ENCODE measurements around the gene CREBBP. TPM values are rescaled to one million over a fixed set of nuclear protein-coding genes. Genes with fewer than 3 reads are reported as not detected.

Gene CREBBP
- total RNA-seq, 2 experiments from 2014 or later = 36.0 to 72.3 TPM

DNA sequence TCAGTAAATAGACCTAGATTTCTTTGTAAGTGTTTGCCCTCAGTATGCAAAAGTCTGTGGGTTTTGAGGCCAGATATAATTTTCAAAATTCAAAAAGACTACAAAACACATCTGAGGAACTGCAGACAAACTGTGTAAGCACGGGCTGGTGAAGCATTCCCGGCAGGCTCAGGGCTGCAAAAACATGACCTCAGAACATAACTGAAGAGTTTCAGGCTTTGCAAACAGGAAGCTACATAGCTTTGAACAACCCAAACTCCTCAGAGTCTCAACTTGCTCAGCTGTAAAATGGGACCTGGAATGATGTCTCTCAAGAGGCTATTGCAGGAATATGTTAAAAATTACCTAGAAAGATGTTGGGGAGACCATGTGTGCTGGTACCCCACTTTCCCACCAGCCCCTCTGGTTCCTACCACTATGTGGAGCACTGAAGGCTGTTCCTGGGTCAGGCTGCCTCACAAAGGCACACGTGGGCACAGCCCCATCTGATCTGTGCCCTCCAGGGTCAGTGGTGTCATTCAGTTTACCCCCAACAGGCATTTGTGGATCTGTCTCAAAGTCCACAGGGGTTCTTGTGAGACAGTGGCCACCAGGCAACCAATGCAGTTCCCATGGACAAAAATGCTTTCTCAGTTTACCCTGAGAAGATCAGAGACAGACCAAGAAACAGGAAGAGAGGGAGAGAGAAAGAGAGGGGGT, 72.9 kb downstream of the CREBBP start:
- no TSS peak for BruUV-seq (replicated peaks)
- no peaks in the 10 kb centered on the region for H4K20me1 ChIP-seq (ENCODE audit: insufficient read depth, low read length)
- H3K79me2 ChIP-seq (ENCODE audit: insufficient read depth, low read depth, low read length) = peaks cover 7% of the 10 kb centered on the region
- intact Hi-C loops (cut with micrococcal nuclease; ENCODE audit: unreplicated experiment) = no loop called here
- DNase-seq (ENCODE audit: low spot score) = no peak
- H3K4me3 ChIP-seq (ENCODE audit: low read depth, low read length, poor library complexity, severe bottlenecking) = no peak overlapping the region
- H2AFZ ChIP-seq (ENCODE audit: low read length) = no peak overlapping the region
- ChIA-PET CTCF (ENCODE audit: unreplicated experiment) (no interaction called here), POLR2A (interaction anchor here (0.7 kb wide), 1 partner anchor 29 kb away, joined by 3 read pairs; no protein-coding TSS in a partner anchor)
- H3K4me2 ChIP-seq (ENCODE audit: low read length) = no peak overlapping the region
- H3K36me3 ChIP-seq (ENCODE audit: insufficient read depth, low read length) = peaks cover 40% of the 10 kb centered on the region
- H3K27ac ChIP-seq (ENCODE audit: low read depth, low read length, poor library complexity, severe bottlenecking) = no peak overlapping the region
- no peak for TF ChIP-seq EZH2phosphoT487 (IDR thresholded peaks at IDR 0.05; ENCODE audit: borderline replicate concordance, low read depth, low read length)
- TF ChIP-seq, protein P1, sequence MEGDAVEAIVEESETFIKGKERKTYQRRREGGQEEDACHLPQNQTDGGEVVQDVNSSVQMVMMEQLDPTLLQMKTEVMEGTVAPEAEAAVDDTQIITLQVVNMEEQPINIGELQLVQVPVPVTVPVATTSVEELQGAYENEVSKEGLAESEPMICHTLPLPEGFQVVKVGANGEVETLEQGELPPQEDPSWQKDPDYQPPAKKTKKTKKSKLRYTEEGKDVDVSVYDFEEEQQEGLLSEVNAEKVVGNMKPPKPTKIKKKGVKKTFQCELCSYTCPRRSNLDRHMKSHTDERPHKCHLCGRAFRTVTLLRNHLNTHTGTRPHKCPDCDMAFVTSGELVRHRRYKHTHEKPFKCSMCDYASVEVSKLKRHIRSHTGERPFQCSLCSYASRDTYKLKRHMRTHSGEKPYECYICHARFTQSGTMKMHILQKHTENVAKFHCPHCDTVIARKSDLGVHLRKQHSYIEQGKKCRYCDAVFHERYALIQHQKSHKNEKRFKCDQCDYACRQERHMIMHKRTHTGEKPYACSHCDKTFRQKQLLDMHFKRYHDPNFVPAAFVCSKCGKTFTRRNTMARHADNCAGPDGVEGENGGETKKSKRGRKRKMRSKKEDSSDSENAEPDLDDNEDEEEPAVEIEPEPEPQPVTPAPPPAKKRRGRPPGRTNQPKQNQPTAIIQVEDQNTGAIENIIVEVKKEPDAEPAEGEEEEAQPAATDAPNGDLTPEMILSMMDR (conservative IDR thresholded peaks at IDR 0.05; ENCODE audit: low read length) = no peak
- H3K9me3 ChIP-seq (ENCODE audit: low read length) = no peaks in the 10 kb centered on the region
- no peaks in the 10 kb centered on the region for H3K9me2 ChIP-seq (ENCODE audit: insufficient read depth, low read length)
- peaks cover 12% of the 10 kb centered on the region for H3K4me1 ChIP-seq (ENCODE audit: insufficient read depth, low read length, poor library complexity, severe bottlenecking)

DNA sequence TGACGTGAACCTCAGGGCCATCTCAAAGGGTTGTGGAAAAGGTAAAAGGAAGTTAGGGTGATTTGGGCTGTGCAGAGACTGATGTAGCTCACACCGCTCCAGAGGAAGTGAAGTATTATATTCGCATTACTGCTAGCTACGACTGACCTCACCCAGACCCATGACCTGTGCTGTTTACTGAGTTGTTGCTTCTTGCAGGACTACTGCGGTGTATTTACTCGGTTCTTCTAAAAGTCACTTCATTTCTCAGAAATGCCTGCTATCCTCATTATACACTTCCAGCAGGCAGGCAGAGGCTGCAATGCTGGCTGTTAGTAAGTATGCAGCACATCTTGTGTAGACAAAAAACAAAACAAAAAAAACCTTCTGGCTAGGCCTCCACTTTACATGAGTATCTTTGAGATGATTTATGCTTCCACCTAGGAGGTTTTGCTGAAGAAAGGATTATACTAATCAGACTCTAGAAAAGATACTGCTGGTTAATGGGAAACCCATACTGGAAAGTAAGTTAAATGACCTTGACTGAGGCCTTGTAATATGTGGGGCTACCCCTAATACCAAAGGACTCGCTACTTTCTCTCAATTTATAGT, 76.0 kb downstream of the CREBBP start:
- Histone ChIP-seq H3K4me3 (ENCODE audit: low read depth, low read length, poor library complexity, severe bottlenecking) (no peak overlapping the region), H2AFZ (ENCODE audit: low read length) (no peak overlapping the region), H3K4me1 (ENCODE audit: insufficient read depth, low read length, poor library complexity, severe bottlenecking) (peaks cover 12% of the 10 kb centered on the region), H4K20me1 (ENCODE audit: insufficient read depth, low read length) (peaks cover 1% of the 10 kb centered on the region; the same call in 1 of the 2 replicates), H3K36me3 (ENCODE audit: insufficient read depth, low read length) (peaks cover 42% of the 10 kb centered on the region), H3K79me2 (ENCODE audit: insufficient read depth, low read depth, low read length) (peaks cover 18% of the 10 kb centered on the region; the same call in 1 of the 2 replicates), H3K27ac (ENCODE audit: low read depth, low read length, poor library complexity, severe bottlenecking) (no peak overlapping the region), H3K4me2 (ENCODE audit: low read length) (no peak overlapping the region), H3K9me2 (ENCODE audit: insufficient read depth, low read length) (no peaks in the 10 kb centered on the region), H3K9me3 (ENCODE audit: low read length) (no peaks in the 10 kb centered on the region)
- CTCF ChIA-PET (ENCODE audit: unreplicated experiment) = no interaction called here
- intact Hi-C loops (cut with micrococcal nuclease; ENCODE audit: unreplicated experiment) = no loop called here
- BruUV-seq (replicated peaks) = no TSS peak
- TF ChIP-seq, protein P1 (conservative IDR thresholded peaks at IDR 0.05; ENCODE audit: low read length) = no peak
- TF ChIP-seq EZH2phosphoT487 (IDR thresholded peaks at IDR 0.05; ENCODE audit: borderline replicate concordance, low read depth, low read length) = no peak
- no peak for DNase-seq (ENCODE audit: low spot score)
- POLR2A ChIA-PET = no interaction called here

Measured in OCI-LY7 (cell line).